GM12891 (cell line): ENCODE data around the gene GPR161.
A peak's percentile ranks its signal among the peaks of the same experiment; 100 is the strongest.

Source experiments
- DNase-seq: peaks from one replicate; pipeline ENCODE4 v3.0.0; 2011; ENCODE audit warnings: low spot score; ENCODE audit not compliant: insufficient read length
- FAIRE-seq: peaks from 2 replicates; lab custom pipeline; 2011; peaks lifted over from hg19 to GRCh38; lab: Jason Lieb, UNC
- PAX5 ChIP-seq: IDR thresholded peaks from 2 replicates; pipeline ENCODE4 v1.6.1; 2011; ENCODE audit warnings: low read length, moderate library complexity, mild to moderate bottlenecking; ENCODE audit not compliant: insufficient read depth, severe bottlenecking
- POLR2A ChIP-seq: IDR thresholded peaks from 2 replicates; pipeline ENCODE4 v1.6.1; 2011; ENCODE audit warnings: low read depth, low read length, control low read depth
- POLR2AphosphoS5 ChIP-seq: IDR thresholded peaks from 2 replicates; pipeline ENCODE4 v1.6.1; 2011; ENCODE audit warnings: low read depth, low read length, control low read depth
- POU2F2 ChIP-seq: IDR thresholded peaks from 2 replicates; pipeline ENCODE4 v1.6.1; 2011; ENCODE audit warnings: low read depth, mild to moderate bottlenecking, control low read depth, low read length, moderate library complexity
- SPI1 ChIP-seq: IDR thresholded peaks from 2 replicates; pipeline ENCODE4 v1.6.1; 2011; ENCODE audit warnings: low read depth, low read length, control low read depth
- TAF1 ChIP-seq: IDR thresholded peaks from 2 replicates; pipeline ENCODE4 v1.6.1; 2011; ENCODE audit warnings: low read depth, low read length, control low read depth

GPR161 gene

GRCh38 chr1:168042362-168042761 lies 94.4 kb downstream of the GPR161 start:
- TF ChIP-seq POU2F2 (no peak), SPI1 (no peak), POLR2A (no peak), PAX5 (no peak), TAF1 (no peak), POLR2AphosphoS5 (no peak)
- DNase-seq, result no peak
- no peak for FAIRE-seq

GRCh38 chr1:168035345-168035744 lies 101.4 kb downstream of the GPR161 start:
- FAIRE-seq (no peak), DNase-seq (no peak)
- TF ChIP-seq POLR2AphosphoS5, result no peak
- no peak for TF ChIP-seq SPI1
- TF ChIP-seq PAX5, result no peak
- no peak for TF ChIP-seq POU2F2
- TF ChIP-seq TAF1, result no peak
- TF ChIP-seq POLR2A, result no peak

- FAIRE-seq, result no peak
- TF ChIP-seq POLR2A (no peak), SPI1 (peak; percentile 84), TAF1 (no peak)
- DNase-seq, result peak; percentile 17
Observed at GRCh38 chr1:168032029-168032428, 104.7 kb downstream of the GPR161 start.

- TF ChIP-seq POLR2AphosphoS5, result no peak
- TF ChIP-seq POU2F2, result no peak
- TF ChIP-seq SPI1, result no peak
- no peak for TF ChIP-seq PAX5
- TF ChIP-seq TAF1, result no peak
- TF ChIP-seq POLR2A, result no peak
- no peak for FAIRE-seq
- DNase-seq, result no peak
Observed at GRCh38 chr1:168031627-168032026, 105.1 kb downstream of the GPR161 start.

- TF ChIP-seq SPI1, result no peak
- TF ChIP-seq TAF1, result no peak
- TF ChIP-seq POU2F2, result no peak
- no peak for TF ChIP-seq PAX5
- TF ChIP-seq POLR2A, result no peak
- TF ChIP-seq POLR2AphosphoS5, result no peak
- DNase-seq (no peak), FAIRE-seq (no peak)
Observed at GRCh38 chr1:168031198-168031597, 105.5 kb downstream of the GPR161 start.
